HCT116 (cell line): ENCODE results near the gene PLEKHG5. TPM values are rescaled to one million over a fixed set of nuclear protein-coding genes. Genes with fewer than 3 reads are reported as not detected.

Experiments
- CBX3 ChIP-seq: IDR thresholded peaks from 2 replicates; pipeline ENCODE4 v1.6.1; 2012; ENCODE audit warnings: low read depth
- CTCF ChIP-seq, 3 experiments: fragments of 200-600 bp in 1 of 3; sonication (generic) in 1 of 3; IDR thresholded peaks in 2 of 3; conservative IDR thresholded peaks in 1 of 3; 2 replicates each; pipeline ENCODE4 v1.5.1; 2012 to 2017; ENCODE audit warnings: low read depth in 2 of 3, low read length in 2 of 3, antibody characterized with exemption in 1 of 3, borderline replicate concordance in 1 of 3, control low read depth in 1 of 3, mild to moderate bottlenecking in 1 of 3, mixed read lengths in 1 of 3, mixed run types in 1 of 3, moderate library complexity in 1 of 3; ENCODE audit not compliant: insufficient read depth in 1 of 3
- JUND ChIP-seq: IDR thresholded peaks from 2 replicates; pipeline ENCODE4 v1.6.1; 2012
- MAX ChIP-seq: IDR thresholded peaks from 2 replicates; pipeline ENCODE4 v1.6.1; 2012
- RAD21 ChIP-seq: IDR thresholded peaks from 2 replicates; pipeline ENCODE4 v1.6.1; 2012; ENCODE audit warnings: low read depth, mild to moderate bottlenecking
- REST ChIP-seq: IDR thresholded peaks from 2 replicates; pipeline ENCODE4 v1.6.1; 2012; ENCODE audit warnings: low read depth
- SP1 ChIP-seq: IDR thresholded peaks from 2 replicates; pipeline ENCODE4 v1.6.1; 2012; ENCODE audit warnings: low read depth
- YY1 ChIP-seq: IDR thresholded peaks from 2 replicates; pipeline ENCODE4 v1.6.1; 2011; ENCODE audit warnings: low read length, low read depth, moderate library complexity, mild to moderate bottlenecking; ENCODE audit not compliant: insufficient replicate concordance; ENCODE audit errors: extremely low read depth
- total RNA-seq: library from RNA; stranded (reverse); gene quantifications from one replicate; pipeline ENCODE4 v1.2.1, GENCODE V29; 2021; ENCODE audit not compliant: unreplicated experiment

Gene PLEKHG5
- total RNA-seq, 1 experiment from 2014 or later = 33.0 TPM

- TF ChIP-seq CTCF (IDR thresholded peaks at IDR 0.05 in 2 of 3, conservative IDR thresholded peaks at IDR 0.05 in 1 of 3; ENCODE audit: borderline replicate concordance in 1 of 3, insufficient read depth in 1 of 3, low read depth in 2 of 3, low read length in 2 of 3) = no peak; a peak in 1 of 6 replicates
- no peak for TF ChIP-seq JUND
- no peak; the same call in none of the 2 replicates for TF ChIP-seq MAX
- no peak for TF ChIP-seq SP1
- TF ChIP-seq YY1 = peak; percentile 88
- TF ChIP-seq RAD21 = no peak
- TF ChIP-seq CBX3 = no peak
- TF ChIP-seq REST = no peak
- TF ChIP-seq, all 23 proteins: peak for 5
These were observed 20.1 kb downstream of the PLEKHG5 start (continued) for GRCh38 chr1:6471086-6471969.
